ENCODE results near the gene NDUFB10.

DNA sequence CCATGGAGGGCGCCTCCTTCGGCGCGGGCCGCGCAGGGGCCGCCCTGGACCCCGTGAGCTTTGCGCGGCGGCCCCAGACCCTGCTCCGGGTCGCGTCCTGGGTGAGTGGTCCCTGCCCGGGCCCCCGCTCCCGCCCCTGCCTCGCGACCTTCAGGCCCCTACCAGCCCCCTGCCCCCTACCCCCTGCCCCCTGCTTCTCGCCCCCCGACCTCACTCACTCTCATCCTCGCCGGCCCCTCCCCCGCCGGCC lies 30.7 kb downstream of the NDUFB10 start:
- TF ChIP-seq, protein P1, sequence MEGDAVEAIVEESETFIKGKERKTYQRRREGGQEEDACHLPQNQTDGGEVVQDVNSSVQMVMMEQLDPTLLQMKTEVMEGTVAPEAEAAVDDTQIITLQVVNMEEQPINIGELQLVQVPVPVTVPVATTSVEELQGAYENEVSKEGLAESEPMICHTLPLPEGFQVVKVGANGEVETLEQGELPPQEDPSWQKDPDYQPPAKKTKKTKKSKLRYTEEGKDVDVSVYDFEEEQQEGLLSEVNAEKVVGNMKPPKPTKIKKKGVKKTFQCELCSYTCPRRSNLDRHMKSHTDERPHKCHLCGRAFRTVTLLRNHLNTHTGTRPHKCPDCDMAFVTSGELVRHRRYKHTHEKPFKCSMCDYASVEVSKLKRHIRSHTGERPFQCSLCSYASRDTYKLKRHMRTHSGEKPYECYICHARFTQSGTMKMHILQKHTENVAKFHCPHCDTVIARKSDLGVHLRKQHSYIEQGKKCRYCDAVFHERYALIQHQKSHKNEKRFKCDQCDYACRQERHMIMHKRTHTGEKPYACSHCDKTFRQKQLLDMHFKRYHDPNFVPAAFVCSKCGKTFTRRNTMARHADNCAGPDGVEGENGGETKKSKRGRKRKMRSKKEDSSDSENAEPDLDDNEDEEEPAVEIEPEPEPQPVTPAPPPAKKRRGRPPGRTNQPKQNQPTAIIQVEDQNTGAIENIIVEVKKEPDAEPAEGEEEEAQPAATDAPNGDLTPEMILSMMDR (IDR thresholded peaks at IDR 0.05; ENCODE audit: low read depth, low read length, missing input control): no peak
- TF ChIP-seq TAF1 (conservative IDR thresholded peaks at IDR 0.05) (no peak), FOXA1 (IDR thresholded peaks at IDR 0.05) (no peak)
- TF ChIP-seq, protein P2, sequence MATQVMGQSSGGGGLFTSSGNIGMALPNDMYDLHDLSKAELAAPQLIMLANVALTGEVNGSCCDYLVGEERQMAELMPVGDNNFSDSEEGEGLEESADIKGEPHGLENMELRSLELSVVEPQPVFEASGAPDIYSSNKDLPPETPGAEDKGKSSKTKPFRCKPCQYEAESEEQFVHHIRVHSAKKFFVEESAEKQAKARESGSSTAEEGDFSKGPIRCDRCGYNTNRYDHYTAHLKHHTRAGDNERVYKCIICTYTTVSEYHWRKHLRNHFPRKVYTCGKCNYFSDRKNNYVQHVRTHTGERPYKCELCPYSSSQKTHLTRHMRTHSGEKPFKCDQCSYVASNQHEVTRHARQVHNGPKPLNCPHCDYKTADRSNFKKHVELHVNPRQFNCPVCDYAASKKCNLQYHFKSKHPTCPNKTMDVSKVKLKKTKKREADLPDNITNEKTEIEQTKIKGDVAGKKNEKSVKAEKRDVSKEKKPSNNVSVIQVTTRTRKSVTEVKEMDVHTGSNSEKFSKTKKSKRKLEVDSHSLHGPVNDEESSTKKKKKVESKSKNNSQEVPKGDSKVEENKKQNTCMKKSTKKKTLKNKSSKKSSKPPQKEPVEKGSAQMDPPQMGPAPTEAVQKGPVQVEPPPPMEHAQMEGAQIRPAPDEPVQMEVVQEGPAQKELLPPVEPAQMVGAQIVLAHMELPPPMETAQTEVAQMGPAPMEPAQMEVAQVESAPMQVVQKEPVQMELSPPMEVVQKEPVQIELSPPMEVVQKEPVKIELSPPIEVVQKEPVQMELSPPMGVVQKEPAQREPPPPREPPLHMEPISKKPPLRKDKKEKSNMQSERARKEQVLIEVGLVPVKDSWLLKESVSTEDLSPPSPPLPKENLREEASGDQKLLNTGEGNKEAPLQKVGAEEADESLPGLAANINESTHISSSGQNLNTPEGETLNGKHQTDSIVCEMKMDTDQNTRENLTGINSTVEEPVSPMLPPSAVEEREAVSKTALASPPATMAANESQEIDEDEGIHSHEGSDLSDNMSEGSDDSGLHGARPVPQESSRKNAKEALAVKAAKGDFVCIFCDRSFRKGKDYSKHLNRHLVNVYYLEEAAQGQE (IDR thresholded peaks at IDR 0.05): no peak
